Measurements from ENCODE around the gene CAPN15.

DNA sequence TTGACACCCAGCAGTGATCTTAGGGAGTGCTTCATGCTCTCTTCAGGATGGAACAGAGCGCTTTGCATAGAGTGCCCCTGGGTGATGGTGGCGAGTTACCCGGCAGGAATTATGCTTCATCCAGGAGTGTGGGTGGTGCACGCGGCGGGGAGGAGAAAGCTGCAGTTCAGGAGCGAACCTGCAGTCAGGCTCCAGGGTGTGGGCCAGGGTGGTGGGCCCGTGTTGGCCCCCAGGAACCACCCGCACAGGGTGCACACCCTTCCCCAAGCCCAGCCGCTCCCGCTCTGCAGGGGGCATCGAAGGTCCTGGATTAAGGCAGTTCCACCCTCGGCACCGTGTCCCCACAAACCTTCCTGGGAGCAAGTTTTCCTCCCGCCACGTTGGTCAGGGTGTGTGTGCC lies 66.3 kb downstream of the CAPN15 start:
- TF ChIP-seq GABPA (IDR thresholded peaks at IDR 0.05; ENCODE audit: low read depth) (no peak), EP300 (IDR thresholded peaks at IDR 0.05; ENCODE audit: borderline replicate concordance in 1 of 2, low read depth in 1 of 2, low read length in 1 of 2) (no peak), SIN3A (IDR thresholded peaks at IDR 0.05; ENCODE audit: borderline replicate concordance, low read depth, low read length) (no peak), JUND (IDR thresholded peaks at IDR 0.05) (no peak), EZH2phosphoT487 (IDR thresholded peaks at IDR 0.05; ENCODE audit: borderline replicate concordance, low read depth) (no peak), POLR2AphosphoS5 (IDR thresholded peaks at IDR 0.05; ENCODE audit: low read depth, low read length) (no peak), FOSL2 (IDR thresholded peaks at IDR 0.05; ENCODE audit: borderline replicate concordance, low read depth) (no peak), NRF1 (IDR thresholded peaks at IDR 0.05; ENCODE audit: low read depth, low read length) (no peak), RXRA (IDR thresholded peaks at IDR 0.05; ENCODE audit: borderline replicate concordance, low read depth) (no peak), NFIC (IDR thresholded peaks at IDR 0.05; ENCODE audit: borderline replicate concordance) (no peak)
- TF ChIP-seq, protein P1, sequence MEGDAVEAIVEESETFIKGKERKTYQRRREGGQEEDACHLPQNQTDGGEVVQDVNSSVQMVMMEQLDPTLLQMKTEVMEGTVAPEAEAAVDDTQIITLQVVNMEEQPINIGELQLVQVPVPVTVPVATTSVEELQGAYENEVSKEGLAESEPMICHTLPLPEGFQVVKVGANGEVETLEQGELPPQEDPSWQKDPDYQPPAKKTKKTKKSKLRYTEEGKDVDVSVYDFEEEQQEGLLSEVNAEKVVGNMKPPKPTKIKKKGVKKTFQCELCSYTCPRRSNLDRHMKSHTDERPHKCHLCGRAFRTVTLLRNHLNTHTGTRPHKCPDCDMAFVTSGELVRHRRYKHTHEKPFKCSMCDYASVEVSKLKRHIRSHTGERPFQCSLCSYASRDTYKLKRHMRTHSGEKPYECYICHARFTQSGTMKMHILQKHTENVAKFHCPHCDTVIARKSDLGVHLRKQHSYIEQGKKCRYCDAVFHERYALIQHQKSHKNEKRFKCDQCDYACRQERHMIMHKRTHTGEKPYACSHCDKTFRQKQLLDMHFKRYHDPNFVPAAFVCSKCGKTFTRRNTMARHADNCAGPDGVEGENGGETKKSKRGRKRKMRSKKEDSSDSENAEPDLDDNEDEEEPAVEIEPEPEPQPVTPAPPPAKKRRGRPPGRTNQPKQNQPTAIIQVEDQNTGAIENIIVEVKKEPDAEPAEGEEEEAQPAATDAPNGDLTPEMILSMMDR (IDR thresholded peaks at IDR 0.05) = no peak
- TF ChIP-seq, protein P2, sequence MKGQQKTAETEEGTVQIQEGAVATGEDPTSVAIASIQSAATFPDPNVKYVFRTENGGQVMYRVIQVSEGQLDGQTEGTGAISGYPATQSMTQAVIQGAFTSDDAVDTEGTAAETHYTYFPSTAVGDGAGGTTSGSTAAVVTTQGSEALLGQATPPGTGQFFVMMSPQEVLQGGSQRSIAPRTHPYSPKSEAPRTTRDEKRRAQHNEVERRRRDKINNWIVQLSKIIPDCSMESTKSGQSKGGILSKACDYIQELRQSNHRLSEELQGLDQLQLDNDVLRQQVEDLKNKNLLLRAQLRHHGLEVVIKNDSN (IDR thresholded peaks at IDR 0.05; ENCODE audit: borderline replicate concordance, low read depth) = no peak

All from SK-N-SH (cell line).